ENCODE measurements around the gene TMEM38B. TPM values are rescaled to one million over a fixed set of nuclear protein-coding genes. Genes with fewer than 3 reads are reported as not detected.
"Not testable (repeated sequence)": the region's sequence is repeated elsewhere in the genome, so short reads cannot be mapped to it uniquely, and the experiment has no call there.

TMEM38B gene
- total RNA-seq, 1 donor from 2014 or later: 6.6 TPM

DNA sequence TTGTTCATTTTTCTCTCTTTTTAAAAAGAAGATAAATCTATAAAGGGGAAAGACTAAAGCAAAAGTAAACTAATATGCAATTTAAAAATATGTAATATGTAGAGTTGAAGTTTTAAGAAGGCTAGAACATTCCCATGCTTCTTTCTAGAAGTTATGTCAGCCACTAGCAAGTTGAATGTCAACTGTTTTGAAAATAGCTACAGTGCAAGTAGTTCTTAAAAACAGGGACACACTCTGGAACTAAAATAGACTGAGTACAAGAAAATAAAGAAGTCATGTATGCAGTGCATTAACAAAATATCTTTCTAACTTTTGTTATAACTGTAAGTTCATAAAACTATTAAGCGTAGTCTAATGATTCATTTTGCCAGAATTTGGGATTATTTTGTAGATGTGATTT is 7.9 kb downstream of the TMEM38B start:
- H3K4me3 ChIP-seq (ENCODE audit: low read depth, low read length): no peak overlapping the region
- TF ChIP-seq, protein P1, sequence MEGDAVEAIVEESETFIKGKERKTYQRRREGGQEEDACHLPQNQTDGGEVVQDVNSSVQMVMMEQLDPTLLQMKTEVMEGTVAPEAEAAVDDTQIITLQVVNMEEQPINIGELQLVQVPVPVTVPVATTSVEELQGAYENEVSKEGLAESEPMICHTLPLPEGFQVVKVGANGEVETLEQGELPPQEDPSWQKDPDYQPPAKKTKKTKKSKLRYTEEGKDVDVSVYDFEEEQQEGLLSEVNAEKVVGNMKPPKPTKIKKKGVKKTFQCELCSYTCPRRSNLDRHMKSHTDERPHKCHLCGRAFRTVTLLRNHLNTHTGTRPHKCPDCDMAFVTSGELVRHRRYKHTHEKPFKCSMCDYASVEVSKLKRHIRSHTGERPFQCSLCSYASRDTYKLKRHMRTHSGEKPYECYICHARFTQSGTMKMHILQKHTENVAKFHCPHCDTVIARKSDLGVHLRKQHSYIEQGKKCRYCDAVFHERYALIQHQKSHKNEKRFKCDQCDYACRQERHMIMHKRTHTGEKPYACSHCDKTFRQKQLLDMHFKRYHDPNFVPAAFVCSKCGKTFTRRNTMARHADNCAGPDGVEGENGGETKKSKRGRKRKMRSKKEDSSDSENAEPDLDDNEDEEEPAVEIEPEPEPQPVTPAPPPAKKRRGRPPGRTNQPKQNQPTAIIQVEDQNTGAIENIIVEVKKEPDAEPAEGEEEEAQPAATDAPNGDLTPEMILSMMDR (conservative IDR thresholded peaks at IDR 0.05; ENCODE audit: low read depth, low read length): no peak
- DNase-seq (ENCODE audit: low read depth): no peak

DNA sequence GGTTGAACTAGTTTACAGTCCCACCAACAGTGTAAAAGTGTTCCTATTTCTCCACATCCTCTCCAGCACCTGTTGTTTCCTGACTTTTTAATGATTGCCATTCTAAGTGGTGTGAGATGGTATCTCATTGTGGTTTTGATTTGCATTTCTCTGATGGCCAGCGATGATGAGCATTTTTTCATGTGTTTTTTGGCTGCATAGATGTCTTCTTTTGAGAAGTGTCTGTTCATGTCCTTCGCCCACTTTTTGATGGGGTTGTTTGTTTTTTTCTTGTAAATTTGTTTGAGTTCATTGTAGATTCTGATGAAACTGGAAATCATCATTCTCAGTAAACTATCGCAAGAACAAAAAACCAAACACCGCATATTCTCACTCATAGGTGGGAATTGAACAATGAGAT is 9.3 kb downstream of the TMEM38B start:
- not testable (repeated sequence) for DNase-seq (ENCODE audit: low read depth); H3K4me3 ChIP-seq (ENCODE audit: low read depth, low read length)

DNA sequence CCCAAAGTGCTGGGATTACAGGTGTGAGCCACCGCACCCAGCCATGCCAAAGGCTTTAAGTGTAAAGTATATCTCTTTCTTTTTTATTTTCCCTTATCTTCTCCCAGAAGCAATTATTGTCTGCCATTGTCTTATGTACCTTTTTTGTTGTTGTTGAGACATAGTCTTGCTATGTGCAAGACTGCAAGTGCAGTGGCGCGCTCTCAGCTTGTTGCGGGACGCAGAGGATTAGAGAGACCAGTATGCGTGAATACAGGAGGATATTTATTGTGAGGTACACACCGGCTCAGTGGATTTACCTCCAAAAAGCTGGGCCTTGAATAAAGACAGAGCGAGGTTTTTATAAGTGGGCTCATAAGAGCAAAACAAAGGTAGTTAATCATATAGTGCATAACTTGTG is 11.8 kb downstream of the TMEM38B start:
- TF ChIP-seq, protein P1 (conservative IDR thresholded peaks at IDR 0.05; ENCODE audit: low read depth, low read length): no peak
- no peak for DNase-seq (ENCODE audit: low read depth)

DNA sequence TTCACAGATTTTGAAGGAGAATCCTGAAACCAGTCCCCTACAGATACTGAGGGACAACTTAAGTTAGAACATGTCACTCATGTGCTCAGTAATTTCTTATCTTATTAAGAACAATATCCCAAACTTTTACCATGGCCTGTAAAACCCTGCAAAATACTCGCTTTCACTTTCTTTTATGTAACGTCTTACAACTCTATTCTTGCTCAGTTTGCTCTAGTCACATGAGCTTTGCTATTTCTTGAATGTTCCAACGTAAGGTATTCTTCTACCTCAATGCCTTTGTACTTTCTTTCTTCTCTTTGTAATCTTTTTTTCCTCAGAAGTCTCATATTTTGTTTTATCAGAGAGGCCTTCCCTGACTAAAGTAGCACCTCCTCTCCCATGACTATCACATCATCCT is 14.1 kb downstream of the TMEM38B start:
- peak overlapping the region; percentile 32 for H3K4me3 ChIP-seq (ENCODE audit: low read depth, low read length)
- TF ChIP-seq, protein P1 (conservative IDR thresholded peaks at IDR 0.05; ENCODE audit: low read depth, low read length): no peak
- DNase-seq (ENCODE audit: low read depth): no peak

More for the DNA sequence above, 11.8 kb downstream of the TMEM38B start:
- no peak overlapping the region for H3K4me3 ChIP-seq (ENCODE audit: low read depth, low read length)

DNA sequence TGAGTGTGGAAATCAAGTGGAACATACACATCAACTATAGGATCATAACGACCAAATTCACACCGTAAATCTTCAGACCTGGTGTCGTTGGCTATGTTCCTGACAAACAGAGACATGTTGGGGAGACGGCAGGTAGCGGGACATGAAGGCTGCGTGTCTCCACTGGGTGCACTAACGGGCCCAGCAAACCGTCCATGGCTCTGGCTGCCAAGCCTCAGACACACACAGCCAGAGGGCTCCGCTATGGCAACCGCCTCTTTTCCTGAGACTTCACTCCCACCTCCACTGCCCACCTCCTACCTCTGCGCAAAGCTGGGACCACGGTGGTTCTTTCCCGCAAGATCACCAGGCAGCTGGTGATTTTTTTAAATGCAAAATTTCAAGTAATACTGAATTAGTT is 16.3 kb downstream of the TMEM38B start:
- TF ChIP-seq, protein P1 (conservative IDR thresholded peaks at IDR 0.05; ENCODE audit: low read depth, low read length): no peak
- DNase-seq (ENCODE audit: low read depth): no peak
- no peak overlapping the region for H3K4me3 ChIP-seq (ENCODE audit: low read depth, low read length)

DNA sequence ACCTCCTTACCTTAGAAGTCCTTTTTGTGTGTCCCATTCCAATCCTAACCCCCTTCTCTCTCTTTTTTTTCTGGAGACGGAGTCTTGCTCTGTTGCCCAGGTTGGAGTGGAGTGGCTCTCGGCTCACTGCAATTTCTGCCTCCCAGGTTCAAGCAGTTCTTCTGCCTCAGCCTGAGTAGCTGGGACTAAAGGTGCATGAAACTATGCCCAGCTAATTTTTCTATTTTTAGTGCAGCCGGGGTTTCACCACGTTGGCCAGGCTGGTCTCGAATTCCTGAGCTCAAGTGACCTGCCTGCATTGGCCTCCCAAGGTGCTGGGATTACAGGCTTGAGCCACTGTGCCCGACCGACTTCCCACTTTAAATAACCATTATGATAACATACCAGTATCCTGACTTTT is 17.5 kb downstream of the TMEM38B start:
- H3K4me3 ChIP-seq (ENCODE audit: low read depth, low read length): no peak overlapping the region
- TF ChIP-seq, protein P1 (conservative IDR thresholded peaks at IDR 0.05; ENCODE audit: low read depth, low read length): no peak
- no peak for DNase-seq (ENCODE audit: low read depth)

DNA sequence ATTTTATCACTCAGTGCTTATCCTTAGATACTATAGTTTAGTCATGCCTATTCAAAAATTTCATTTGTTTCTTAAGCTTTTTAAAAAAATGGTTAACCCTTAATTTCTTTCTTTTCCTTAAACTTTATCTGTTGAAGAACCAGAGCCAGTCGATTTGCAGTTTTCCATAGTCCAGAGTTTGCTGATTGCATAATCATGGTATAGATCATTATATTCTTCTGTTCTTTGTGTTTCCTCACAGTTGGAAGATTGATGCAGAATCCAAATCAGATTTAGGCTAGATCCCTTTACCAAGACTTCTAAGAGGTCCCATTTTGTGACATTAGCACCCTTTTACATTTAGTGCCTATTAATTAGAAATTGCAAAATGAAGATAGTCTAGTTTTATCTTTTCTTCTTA is 18.0 kb downstream of the TMEM38B start:
- no peak overlapping the region for H3K4me3 ChIP-seq (ENCODE audit: low read depth, low read length)
- no peak for DNase-seq (ENCODE audit: low read depth)
- TF ChIP-seq, protein P1 (conservative IDR thresholded peaks at IDR 0.05; ENCODE audit: low read depth, low read length): no peak

DNA sequence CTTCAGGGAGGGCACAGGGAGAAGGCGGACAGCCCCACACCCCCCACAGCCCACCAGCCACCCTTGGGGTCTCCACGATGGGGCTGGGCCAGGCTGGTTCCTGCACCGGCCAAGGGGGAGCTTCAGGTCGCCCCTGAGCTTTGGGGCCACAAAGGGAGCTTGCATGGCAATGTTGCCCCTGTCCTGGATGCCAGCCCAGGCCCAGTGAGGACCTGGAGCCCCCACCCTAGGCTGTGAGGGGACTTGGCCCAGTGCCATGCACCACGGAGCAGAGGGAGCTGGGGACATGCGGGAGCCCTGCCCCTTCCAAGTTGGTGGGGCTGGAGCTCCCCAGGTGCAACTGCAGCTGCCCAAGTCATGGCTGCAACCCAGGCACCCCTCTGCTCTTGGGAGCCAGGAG is 18.4 kb downstream of the TMEM38B start:
- no peak for DNase-seq (ENCODE audit: low read depth)
- no peak overlapping the region for H3K4me3 ChIP-seq (ENCODE audit: low read depth, low read length)

More for the DNA sequence above, 18.4 kb downstream of the TMEM38B start:
- TF ChIP-seq, protein P1 (conservative IDR thresholded peaks at IDR 0.05; ENCODE audit: low read depth, low read length): no peak

Data from epithelial cell of proximal tubule (primary cell).